ENCODE results near the gene PLCG1. TPM values are rescaled to one million over a fixed set of nuclear protein-coding genes. Genes with fewer than 3 reads are reported as not detected.

PLCG1 gene
- total and polyA plus RNA-seq, 3 donors from 2014 or later, result 118 to 186 (median 184) TPM

DNA sequence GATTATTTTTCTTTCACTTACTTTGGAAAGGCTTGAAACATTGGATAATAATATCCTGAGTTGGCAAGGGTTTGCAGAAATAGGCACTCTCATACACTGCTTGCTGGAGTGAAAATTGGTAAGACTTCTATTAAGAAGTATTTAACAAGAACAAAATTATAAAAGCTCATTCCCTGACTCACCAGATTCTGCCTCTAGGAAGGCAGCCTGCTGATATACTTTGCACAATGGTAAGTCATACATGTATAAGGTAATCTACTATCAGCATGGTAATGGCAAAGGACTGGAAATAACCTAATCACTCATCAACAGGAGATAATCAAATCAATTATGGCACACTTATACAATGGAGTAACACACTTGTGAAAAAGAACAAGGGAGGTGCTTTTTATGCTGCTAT lies 85.8 kb downstream of the PLCG1 start:
- intact Hi-C loops (cut with DNase I; ENCODE audit: low total_unique reads), result no loop called here
- peaks cover 13% of the 10 kb centered on the region for H3K4me1 ChIP-seq
- H3K4me3 ChIP-seq, result no peak overlapping the region

DNA sequence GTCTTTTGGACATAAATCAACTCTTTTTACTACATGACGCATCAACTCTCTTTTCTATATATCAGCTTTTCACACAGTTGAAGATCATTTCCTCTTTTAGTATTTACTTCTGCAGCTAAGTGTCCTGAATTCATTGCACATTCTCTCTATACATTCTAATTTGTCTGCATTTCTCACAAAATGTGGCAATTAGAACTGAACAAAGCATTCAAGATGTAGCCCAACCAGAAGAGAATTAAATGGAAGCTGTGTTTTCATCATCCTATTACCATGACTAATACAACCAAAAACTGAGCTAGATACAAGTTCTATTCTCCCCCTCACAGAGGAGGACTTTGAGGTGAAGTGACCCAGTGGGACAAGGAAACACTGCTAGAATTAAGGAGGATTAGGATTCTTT lies 86.9 kb downstream of the PLCG1 start:
- Histone ChIP-seq H3K4me3 (no peak overlapping the region), H3K9me3 (no peaks in the 10 kb centered on the region), H3K27me3 (no peaks in the 10 kb centered on the region), H3K27ac (no peak overlapping the region), H3K4me1 (peaks cover 13% of the 10 kb centered on the region), H3K36me3 (ENCODE audit: low read depth, missing control alignments) (no peaks in the 10 kb centered on the region)
- DNase-seq, result no peak
- intact Hi-C loops (cut with DNase I; ENCODE audit: low total_unique reads), result no loop called here
- TF ChIP-seq POLR2A (IDR thresholded peaks at IDR 0.05), result no peak
- WGBS, 2 donors, result 91 to 100% methylated on average over 1 of the region's 1 CpG

More for the DNA sequence above, 85.8 kb downstream of the PLCG1 start:
- no peaks in the 10 kb centered on the region for H3K36me3 ChIP-seq (ENCODE audit: low read depth, missing control alignments)
- no peaks in the 10 kb centered on the region for H3K27me3 ChIP-seq
- H3K27ac ChIP-seq, result no peak overlapping the region
- DNase-seq, result no peak
- H3K9me3 ChIP-seq, result no peaks in the 10 kb centered on the region
- TF ChIP-seq, protein P1, sequence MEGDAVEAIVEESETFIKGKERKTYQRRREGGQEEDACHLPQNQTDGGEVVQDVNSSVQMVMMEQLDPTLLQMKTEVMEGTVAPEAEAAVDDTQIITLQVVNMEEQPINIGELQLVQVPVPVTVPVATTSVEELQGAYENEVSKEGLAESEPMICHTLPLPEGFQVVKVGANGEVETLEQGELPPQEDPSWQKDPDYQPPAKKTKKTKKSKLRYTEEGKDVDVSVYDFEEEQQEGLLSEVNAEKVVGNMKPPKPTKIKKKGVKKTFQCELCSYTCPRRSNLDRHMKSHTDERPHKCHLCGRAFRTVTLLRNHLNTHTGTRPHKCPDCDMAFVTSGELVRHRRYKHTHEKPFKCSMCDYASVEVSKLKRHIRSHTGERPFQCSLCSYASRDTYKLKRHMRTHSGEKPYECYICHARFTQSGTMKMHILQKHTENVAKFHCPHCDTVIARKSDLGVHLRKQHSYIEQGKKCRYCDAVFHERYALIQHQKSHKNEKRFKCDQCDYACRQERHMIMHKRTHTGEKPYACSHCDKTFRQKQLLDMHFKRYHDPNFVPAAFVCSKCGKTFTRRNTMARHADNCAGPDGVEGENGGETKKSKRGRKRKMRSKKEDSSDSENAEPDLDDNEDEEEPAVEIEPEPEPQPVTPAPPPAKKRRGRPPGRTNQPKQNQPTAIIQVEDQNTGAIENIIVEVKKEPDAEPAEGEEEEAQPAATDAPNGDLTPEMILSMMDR (IDR thresholded peaks at IDR 0.05), result no peak
- TF ChIP-seq POLR2A (IDR thresholded peaks at IDR 0.05), result no peak

DNA sequence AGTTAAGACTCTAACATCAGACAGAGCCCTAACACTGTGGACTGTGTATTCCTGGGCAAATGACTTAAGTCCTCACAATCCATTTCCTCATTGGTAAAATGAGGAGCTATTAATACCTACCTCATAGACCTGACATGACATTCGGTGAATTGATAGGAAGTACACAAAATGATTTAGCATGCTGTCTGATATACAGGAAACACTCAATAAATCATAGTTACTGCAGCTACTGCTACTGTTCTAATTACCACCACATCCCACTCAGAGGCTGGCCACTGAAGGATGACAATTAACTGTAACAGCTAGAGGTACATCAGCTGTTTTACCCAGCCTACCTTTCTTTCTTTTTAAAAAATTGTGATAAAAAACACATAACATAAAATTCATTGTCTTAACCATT lies 87.7 kb downstream of the PLCG1 start:
- no peak overlapping the region for H3K27ac ChIP-seq
- WGBS, 2 donors, result 68 to 77% methylated on average over 1 of the region's 1 CpG
- TF ChIP-seq, protein P1 (IDR thresholded peaks at IDR 0.05), result no peak
- no peak for TF ChIP-seq POLR2A (IDR thresholded peaks at IDR 0.05)
- H3K27me3 ChIP-seq, result no peaks in the 10 kb centered on the region
- H3K9me3 ChIP-seq, result no peaks in the 10 kb centered on the region
- no peak for DNase-seq
- intact Hi-C loops (cut with DNase I; ENCODE audit: low total_unique reads), result no loop called here
- no peaks in the 10 kb centered on the region for H3K36me3 ChIP-seq (ENCODE audit: low read depth, missing control alignments)
- no peak overlapping the region for H3K4me3 ChIP-seq
- peaks cover 13% of the 10 kb centered on the region for H3K4me1 ChIP-seq

DNA sequence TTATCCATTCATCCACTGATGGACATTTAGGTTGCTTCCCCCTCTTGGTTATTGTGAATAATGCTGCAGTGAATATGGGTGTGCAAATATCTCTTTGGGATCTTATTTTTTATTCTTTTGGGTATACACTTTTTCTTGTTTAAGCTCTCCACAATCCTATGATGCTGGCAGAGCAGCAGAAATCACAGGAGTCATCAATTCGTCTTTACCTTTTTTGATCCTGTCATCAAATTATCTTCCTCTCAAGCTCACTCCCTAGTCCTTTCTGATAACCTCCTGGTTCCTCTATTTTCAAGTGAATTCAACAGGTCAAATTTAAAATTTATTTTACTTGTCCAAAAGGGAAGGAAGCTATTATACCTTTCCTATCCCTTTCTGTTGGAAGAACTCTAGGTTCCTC lies 89.1 kb downstream of the PLCG1 start:
- Histone ChIP-seq H3K27me3 (no peaks in the 10 kb centered on the region), H3K27ac (no peak overlapping the region), H3K9me3 (no peaks in the 10 kb centered on the region), H3K36me3 (ENCODE audit: low read depth, missing control alignments) (no peaks in the 10 kb centered on the region), H3K4me3 (no peak overlapping the region), H3K4me1 (peaks cover 12% of the 10 kb centered on the region)
- DNase-seq, result no peak
- TF ChIP-seq, protein P1 (IDR thresholded peaks at IDR 0.05), result no peak
- intact Hi-C loops (cut with DNase I; ENCODE audit: low total_unique reads), result no loop called here
- 90 to 97% methylated on average over 1 of the region's 1 CpG for WGBS, 2 donors

Small RNAs within 50 kb of the gene (microRNA-seq; reads per million reads assigned to microRNA genes)
- gene MIR6871 (ENCODE audit: borderline number of aligned reads in 2 of 2, borderline replicate concordance in 1 of 2), result 0 to 0.69 reads per million in 2 donors

Small RNAs within 50 kb of the gene (small RNA-seq; reads per million reads assigned to genes)
- gene AL022394.1 (0 reads per million in 2 donors), gene MIR6871 (0 to 0.19 reads per million in 2 donors)

Other genes with a start within 250 kb of the PLCG1 start
- 10 to 100 TPM; 33.8 to 36.6 TPM for gene TOP1, start 108.7 kb upstream of the PLCG1 start, total RNA-seq
- gene TOP1, start 108.7 kb upstream of the PLCG1 start, polyA plus RNA-seq (ENCODE audit: insufficient read depth, low read depth, low replicate concordance), result 12.1 TPM
- gene ZHX3, start 180.2 kb downstream of the PLCG1 start, total RNA-seq, result 10 to 100 TPM; 35.1 to 55.7 TPM
- gene ZHX3, start 180.2 kb downstream of the PLCG1 start, polyA plus RNA-seq (ENCODE audit: insufficient read depth, low read depth, low replicate concordance), result 103 TPM
- gene LPIN3, start 203.3 kb downstream of the PLCG1 start, total RNA-seq, result 10 to 100 TPM in 1 of 2 donors, 1 to 10 TPM in 1; 7.6 to 13.6 TPM
- 9.9 TPM for gene LPIN3, start 203.3 kb downstream of the PLCG1 start, polyA plus RNA-seq (ENCODE audit: insufficient read depth, low read depth, low replicate concordance)
- 1 to 10 TPM; 3.7 to 4.2 TPM for gene EMILIN3, start 229.3 kb downstream of the PLCG1 start, total RNA-seq
- gene EMILIN3, start 229.3 kb downstream of the PLCG1 start, polyA plus RNA-seq (ENCODE audit: insufficient read depth, low read depth, low replicate concordance), result 14.8 TPM